Natural killer cell (primary cell): ENCODE results near the gene NUBP2. TPM values are rescaled to one million over a fixed set of nuclear protein-coding genes. Genes with fewer than 3 reads are reported as not detected.
A peak's percentile ranks its signal among the peaks of the same experiment; 100 is the strongest.

Experiments used
- ATAC-seq, 3 donors: fragments of 150-1000 bp in 2 of 3; fragments of 200-7000 bp in 1 of 3; cut with Tn5 transposase; 1 replicate in 1 of 3; 2 replicates in 2 of 3; pipeline ENCODE4 v1.10.0; 2021; ENCODE audit warnings: mild to moderate bottlenecking in 2 of 3, moderate library complexity in 2 of 3
- DNase-seq, 2 donors: peaks; one replicate each; pipeline versions ENCODE4 v3.0.0 to v3.0.0-alpha.2; 2013 to 2021; ENCODE audit warnings: mixed read lengths in 1 of 2
- H3K27ac ChIP-seq: one replicate; pipeline ENCODE4 v1.5.1; 2013; ENCODE audit warnings: mild to moderate bottlenecking, low read length
- H3K27me3 ChIP-seq: one replicate; pipeline ENCODE4 v1.6.1; 2013; ENCODE audit warnings: low read length; ENCODE audit not compliant: control insufficient read depth, insufficient read depth
- H3K36me3 ChIP-seq: one replicate; pipeline ENCODE4 v1.6.1; 2013; ENCODE audit warnings: low read length; ENCODE audit not compliant: control insufficient read depth, insufficient read depth
- H3K4me1 ChIP-seq: one replicate; pipeline ENCODE4 v1.6.1; 2013; ENCODE audit warnings: low read length; ENCODE audit not compliant: control insufficient read depth, insufficient read depth
- H3K4me3 ChIP-seq: one replicate; pipeline ENCODE4 v1.5.1; 2013; ENCODE audit warnings: low read length
- H3K9me3 ChIP-seq: one replicate; pipeline ENCODE4 v1.6.1; 2013; ENCODE audit warnings: low read length; ENCODE audit not compliant: control insufficient read depth, insufficient read depth
- H3K27ac Mint-ChIP-seq, 2 donors: one replicate each; pipeline ENCODE4 v1.8.0; 2022; ENCODE audit warnings: mild to moderate bottlenecking in 2 of 2, mixed read lengths in 2 of 2, moderate library complexity in 1 of 2
- H3K27me3 Mint-ChIP-seq, 2 donors: one replicate each; pipeline ENCODE4 v1.8.0; 2022; ENCODE audit warnings: low read depth in 2 of 2, mixed read lengths in 2 of 2
- H3K36me3 Mint-ChIP-seq: one replicate; pipeline ENCODE4 v1.8.0; 2022; ENCODE audit warnings: mixed read lengths
- H3K4me1 Mint-ChIP-seq, 2 donors: one replicate each; pipeline ENCODE4 v1.8.0; 2022; ENCODE audit warnings: mixed read lengths in 2 of 2
- H3K4me3 Mint-ChIP-seq: one replicate; pipeline ENCODE4 v1.8.0; 2022; ENCODE audit warnings: mild to moderate bottlenecking, moderate library complexity, mixed read lengths
- H3K9me3 Mint-ChIP-seq, 2 donors: one replicate each; pipeline ENCODE4 v1.8.0; 2022; ENCODE audit warnings: mixed read lengths in 2 of 2
- CTCF ChIP-seq: fragments of 200-600 bp; IDR thresholded peaks from one replicate; pipeline ENCODE4 v1.8.0; 2022; ENCODE audit warnings: antibody characterized with exemption
- WGBS: methylation state at CpG from one replicate; pipeline ENCODE4 v1.1.7; 2013; ENCODE audit warnings: missing lambda C conversion rate; ENCODE audit not compliant: insufficient coverage; 5-methylcytosine and 5-hydroxymethylcytosine counted together
- intact Hi-C: fragments of 100-400 bp; cut with micrococcal nuclease; formaldehyde crosslinking; loops from one replicate; pipeline ENCODE4 v1.14.2; 2022
- total RNA-seq, 4 donors: library from RNA; stranded (reverse); fragments of 120-200 nt in 1 of 4; gene quantifications; one replicate each; pipeline versions ENCODE4 v1.2.3 to v1.2.4, GENCODE V29; 2013 to 2022

Gene NUBP2
- total RNA-seq, 3 donors from 2014 or later (not counting 1 experiment from before 2014, with no cell fraction given): 39.5 to 51.9 (median 49.4) TPM

GRCh38 chr16:1775846-1776671 is 6.7 kb upstream of the NUBP2 start:
- Mint-ChIP-seq H3K9me3 (no peaks in the 10 kb centered on the region), H3K27me3 (no peaks in the 10 kb centered on the region), H3K27ac (no peak overlapping the region), H3K4me3 (peak overlapping the region; percentile 25), H3K4me1 (peaks cover 14 to 15% of the 10 kb centered on the region in 2 donors), H3K36me3 (no peaks in the 10 kb centered on the region)
- peaks cover 24% of the 10 kb centered on the region for H3K36me3 ChIP-seq
- intact Hi-C loops: loop anchor here (10.0 kb wide), 1 partner anchor 149 kb away; no protein-coding TSS in a partner anchor
- DNase-seq (no peak), ATAC-seq (no peak)
- H3K4me1 ChIP-seq: peaks cover 45% of the 10 kb centered on the region
- TF ChIP-seq CTCF: no peak
- no peak overlapping the region for H3K4me3 ChIP-seq
- no peaks in the 10 kb centered on the region for H3K9me3 ChIP-seq
- WGBS: 89% methylated on average over 27 of the region's 28 CpGs
- H3K27me3 ChIP-seq: no peaks in the 10 kb centered on the region
- no peak overlapping the region for H3K27ac ChIP-seq

GRCh38 chr16:1776672-1776955 is 6.1 kb upstream of the NUBP2 start:
- intact Hi-C loops: loop anchor here (10.0 kb wide), 1 partner anchor 148 kb away; no protein-coding TSS in a partner anchor

GRCh38 chr16:1776991-1777374 is 5.8 kb upstream of the NUBP2 start:
- H3K4me1 ChIP-seq: peaks cover 50% of the 10 kb centered on the region
- no peak overlapping the region for H3K4me3 ChIP-seq
- 97% methylated on average over 22 of the region's 22 CpGs for WGBS
- intact Hi-C loops: loop anchor here (10.0 kb wide), 1 partner anchor 148 kb away; no protein-coding TSS in a partner anchor
- H3K9me3 ChIP-seq: no peaks in the 10 kb centered on the region
- no peaks in the 10 kb centered on the region for H3K27me3 ChIP-seq
- DNase-seq (no peak), ATAC-seq (no peak)
- Mint-ChIP-seq H3K4me1 (peaks cover 19% of the 10 kb centered on the region in 2 donors), H3K36me3 (no peaks in the 10 kb centered on the region), H3K9me3 (no peaks in the 10 kb centered on the region), H3K4me3 (no peak overlapping the region), H3K27me3 (no peaks in the 10 kb centered on the region), H3K27ac (no peak overlapping the region)
- H3K27ac ChIP-seq: no peak overlapping the region
- no peak for TF ChIP-seq CTCF
- H3K36me3 ChIP-seq: peaks cover 24% of the 10 kb centered on the region

More at GRCh38 chr16:1776672-1776955, 6.1 kb upstream of the NUBP2 start:
- Histone ChIP-seq H3K4me1 (peaks cover 50% of the 10 kb centered on the region), H3K27me3 (no peaks in the 10 kb centered on the region), H3K36me3 (peaks cover 24% of the 10 kb centered on the region), H3K27ac (no peak overlapping the region), H3K4me3 (no peak overlapping the region), H3K9me3 (no peaks in the 10 kb centered on the region)
- WGBS: 95% methylated on average over 13 of the region's 13 CpGs
- TF ChIP-seq CTCF: no peak
- no peak overlapping the region for H3K27ac Mint-ChIP-seq
- no peaks in the 10 kb centered on the region for H3K27me3 Mint-ChIP-seq
- no peaks in the 10 kb centered on the region for H3K36me3 Mint-ChIP-seq
- H3K4me1 Mint-ChIP-seq: peaks cover 19 to 20% of the 10 kb centered on the region in 2 donors
- no peaks in the 10 kb centered on the region for H3K9me3 Mint-ChIP-seq
- no peak for ATAC-seq
- H3K4me3 Mint-ChIP-seq: no peak overlapping the region
- no peak for DNase-seq
